EL (cell line): ENCODE measurements around the gene STX2.

Experiments used
- DNase-seq: peaks from one replicate; pipeline ENCODE4 v3.0.0-alpha.2; 2016

STX2 gene

DNA sequence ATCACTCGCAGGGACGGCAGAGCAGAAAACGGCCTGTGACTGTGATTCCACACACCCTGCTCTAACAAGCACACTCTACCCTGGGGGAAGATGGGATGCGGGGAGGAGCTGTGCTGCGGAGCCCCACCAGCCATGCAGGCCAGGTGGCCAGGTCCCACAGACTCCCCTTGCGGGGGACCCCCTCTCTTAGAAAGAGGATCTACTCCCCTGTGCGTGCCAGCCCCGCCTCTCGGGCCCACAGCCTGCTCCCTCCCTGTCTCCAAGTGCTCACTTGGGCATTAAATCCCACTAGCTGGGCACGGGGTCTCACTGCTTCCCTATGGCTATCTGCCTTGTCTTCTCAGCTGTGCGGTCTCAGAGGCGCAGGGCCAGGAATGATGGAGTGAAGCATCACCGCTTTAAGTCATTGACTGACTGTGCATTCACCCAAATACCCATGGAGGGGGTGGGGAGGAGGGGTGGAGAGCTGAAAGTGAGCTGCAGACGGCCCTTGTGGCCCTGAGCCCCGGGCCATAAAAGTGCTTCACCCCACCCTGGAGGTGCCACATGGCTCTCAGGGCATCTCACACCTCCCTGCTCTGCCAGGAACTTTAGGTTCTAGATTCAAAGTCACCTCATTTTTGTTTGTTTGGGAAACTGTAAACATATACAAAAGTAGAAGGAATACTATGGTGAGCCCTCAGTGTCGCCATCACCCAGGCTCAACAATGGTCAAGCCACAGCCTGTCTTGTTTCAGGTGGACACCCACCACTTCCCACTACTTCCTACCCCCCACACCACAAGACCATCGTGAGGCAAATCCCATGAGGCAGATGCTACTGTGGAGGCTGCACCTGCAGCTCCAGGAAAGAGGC lies 9.4 kb downstream of the STX2 start:
- DNase-seq, result no peak

DNA sequence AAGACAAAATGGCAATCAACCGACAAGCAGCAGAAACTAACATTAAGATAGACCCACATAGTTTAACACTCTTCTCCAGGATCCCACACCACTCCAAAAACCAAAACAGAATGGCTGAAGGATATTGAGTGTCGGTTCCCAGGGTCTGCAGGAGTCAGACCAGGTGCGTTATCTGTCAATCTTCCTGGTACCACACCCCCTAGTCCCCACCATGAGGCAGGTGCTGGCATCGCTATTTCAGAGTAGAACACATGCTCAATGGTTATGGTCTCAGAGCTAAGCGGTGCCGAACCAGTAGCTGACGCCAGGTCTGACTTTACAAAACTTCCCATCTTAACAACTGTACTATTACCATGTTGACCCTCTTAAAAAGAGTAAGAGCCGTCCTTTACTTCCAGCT lies 10.2 kb downstream of the STX2 start:
- no peak for DNase-seq

- DNase-seq, result no peak
These were observed 11.6 kb downstream of the STX2 start for GRCh38 chr12:130827432-130827831.

DNA sequence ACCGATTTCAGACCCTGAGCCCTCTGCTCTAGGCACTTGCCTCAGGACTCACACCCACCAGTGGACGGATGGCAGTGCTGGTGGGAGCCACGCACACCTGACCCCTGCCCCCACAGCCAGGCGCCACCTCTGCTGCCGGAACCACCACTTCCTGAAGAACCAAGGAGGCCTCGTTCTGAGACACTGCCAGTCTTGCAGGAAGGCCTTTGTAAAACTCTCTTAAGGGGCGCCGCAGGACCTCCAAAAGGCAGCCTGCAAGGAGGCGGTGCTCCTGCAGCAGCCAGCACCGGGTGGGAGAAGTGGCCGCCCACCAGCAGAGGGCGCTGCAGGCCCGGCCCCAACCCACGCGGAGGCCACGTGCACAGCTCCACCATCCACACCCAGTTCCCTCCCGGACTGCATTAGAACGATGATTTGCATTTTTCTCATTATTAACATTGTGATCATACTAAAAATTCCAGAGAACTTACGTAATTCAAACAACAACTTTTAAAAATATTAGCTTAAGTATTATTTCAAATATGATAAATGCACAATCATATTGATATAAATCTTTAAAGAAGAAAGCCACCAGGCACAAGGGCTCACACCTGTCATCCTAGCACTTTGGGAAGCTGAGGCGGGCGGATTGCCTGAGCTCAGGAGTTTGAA lies 12.8 kb downstream of the STX2 start:
- DNase-seq, result peak; percentile 85

- no peak for DNase-seq
These were observed 13.3 kb downstream of the STX2 start for GRCh38 chr12:130825771-130826150.

GRCh38 chr12:130819681-130820080 lies 19.4 kb downstream of the STX2 start:
- no peak for DNase-seq

- DNase-seq, result no peak
These were observed 20.1 kb downstream of the STX2 start for GRCh38 chr12:130818635-130819576.

DNA sequence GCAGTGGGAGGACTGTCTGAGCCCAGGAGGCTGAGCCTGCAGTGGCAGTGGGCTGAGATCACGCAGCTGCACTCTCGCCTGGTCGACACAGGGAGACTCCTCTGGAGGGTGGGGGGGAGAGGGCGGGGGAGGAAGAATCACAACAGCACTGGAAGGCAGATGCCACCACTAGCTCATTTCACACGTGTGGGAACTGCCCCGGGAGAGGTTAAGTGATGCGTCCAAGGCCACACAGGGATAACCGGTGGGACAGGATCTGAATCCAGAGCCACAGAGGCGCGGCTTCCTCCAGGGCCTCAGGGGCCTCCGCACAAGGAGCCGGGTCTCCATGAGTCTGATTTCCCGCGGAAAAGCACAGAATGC lies 20.8 kb downstream of the STX2 start:
- DNase-seq, result no peak

DNA sequence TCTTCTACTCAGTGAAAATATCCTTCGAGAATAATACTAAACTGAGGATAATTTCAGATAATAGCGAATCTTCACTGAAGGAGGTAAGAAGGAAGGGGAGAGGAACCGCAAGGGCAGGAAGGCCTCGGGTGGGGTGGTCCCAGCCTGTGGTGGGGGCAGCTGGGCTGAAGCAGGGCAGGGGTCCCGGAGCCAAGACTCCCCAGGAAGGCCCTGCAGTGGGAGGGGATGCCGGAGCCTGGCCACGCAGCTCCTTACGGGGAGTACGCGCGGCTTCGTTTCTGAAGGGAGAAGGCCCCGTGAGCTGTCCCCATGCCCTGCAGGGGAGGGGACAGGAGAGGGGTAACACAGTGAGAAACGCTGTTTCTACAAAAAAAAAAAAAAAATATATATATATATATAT lies 21.2 kb downstream of the STX2 start:
- DNase-seq, result no peak

- no peak for DNase-seq
These were observed 23.0 kb downstream of the STX2 start for GRCh38 chr12:130816097-130816496.

DNA sequence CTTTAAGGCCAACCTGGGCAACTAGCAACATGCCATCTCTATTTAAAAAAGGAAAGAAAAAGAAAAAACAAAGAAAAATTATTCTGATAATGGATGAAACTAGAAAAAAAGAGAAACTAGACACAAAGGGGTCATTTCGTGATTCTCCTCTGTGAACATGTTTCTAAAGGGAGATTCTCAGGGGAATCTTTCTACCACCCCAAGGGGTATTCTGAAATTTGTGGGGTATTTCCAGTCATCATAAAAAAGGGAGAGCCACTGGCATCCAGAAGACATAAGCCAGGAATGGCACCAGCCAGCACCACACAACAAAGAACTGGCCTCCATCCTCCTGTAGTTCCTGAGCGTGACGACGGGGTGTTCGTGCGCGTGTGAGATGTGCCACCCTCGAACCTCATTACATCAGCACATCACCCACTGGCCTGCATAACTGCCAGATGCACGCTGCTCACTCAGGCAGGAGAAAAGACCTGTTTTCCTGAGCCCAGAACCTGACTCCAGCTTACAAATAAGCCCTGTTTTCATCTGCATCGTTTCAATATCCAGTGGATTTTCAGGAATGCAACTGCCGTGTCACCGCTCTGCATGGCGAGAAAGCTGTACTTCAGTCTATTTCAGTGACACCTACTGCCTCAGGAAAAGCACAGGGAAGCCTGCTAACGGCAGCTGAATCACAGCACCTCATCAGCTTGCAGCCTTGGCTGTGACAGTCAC lies 23.9 kb downstream of the STX2 start:
- DNase-seq, result no peak

- no peak for DNase-seq
These were observed 25.1 kb downstream of the STX2 start for GRCh38 chr12:130813949-130814348.

- no peak for DNase-seq
These were observed 25.6 kb downstream of the STX2 start for GRCh38 chr12:130813436-130813835.

GRCh38 chr12:130809791-130810190 lies 29.3 kb downstream of the STX2 start:
- DNase-seq, result no peak

DNA sequence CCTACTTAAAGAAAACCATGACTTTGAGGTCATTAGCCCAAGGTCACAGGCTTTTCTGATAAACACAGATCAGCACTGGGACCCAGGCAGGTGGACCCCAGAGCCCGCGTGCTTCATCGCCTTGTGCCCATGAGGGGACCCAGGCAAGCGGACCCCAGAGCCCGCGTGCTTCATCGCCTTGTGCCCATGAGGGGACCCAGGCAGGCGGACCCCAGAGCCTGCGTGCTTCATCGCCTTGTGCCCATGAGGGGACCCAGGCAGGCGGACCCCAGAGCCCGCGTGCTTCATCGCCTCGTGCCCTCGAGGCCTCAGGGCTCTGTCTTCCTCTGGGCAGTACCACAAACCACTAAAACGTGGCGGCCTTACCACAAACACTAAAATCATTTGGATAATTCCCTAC lies 31.7 kb downstream of the STX2 start:
- DNase-seq, result no peak

GRCh38 chr12:130806574-130806973 lies 32.5 kb downstream of the STX2 start:
- DNase-seq, result no peak

- no peak for DNase-seq
These were observed 33.4 kb downstream of the STX2 start for GRCh38 chr12:130805635-130806034.

DNA sequence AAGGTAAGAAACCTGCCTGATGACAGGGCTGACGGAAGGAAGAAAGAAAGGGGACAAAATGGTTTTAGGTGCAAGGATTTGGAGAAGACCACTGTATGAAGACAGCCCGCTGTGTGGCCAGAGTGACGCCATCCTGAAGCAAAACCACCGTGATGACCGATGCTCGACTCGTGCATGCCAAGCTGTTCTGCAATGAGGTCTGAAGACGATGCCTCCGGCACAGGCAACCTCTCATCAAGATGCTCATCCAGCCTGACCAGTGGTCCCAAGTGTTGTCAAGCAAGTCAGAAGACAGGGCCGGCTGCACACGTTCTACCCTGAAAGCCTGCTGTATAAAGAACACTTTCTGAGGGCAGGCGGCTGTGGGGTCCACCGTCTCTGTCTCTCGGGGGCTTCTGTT lies 34.8 kb downstream of the STX2 start:
- DNase-seq, result peak; percentile 27

DNA sequence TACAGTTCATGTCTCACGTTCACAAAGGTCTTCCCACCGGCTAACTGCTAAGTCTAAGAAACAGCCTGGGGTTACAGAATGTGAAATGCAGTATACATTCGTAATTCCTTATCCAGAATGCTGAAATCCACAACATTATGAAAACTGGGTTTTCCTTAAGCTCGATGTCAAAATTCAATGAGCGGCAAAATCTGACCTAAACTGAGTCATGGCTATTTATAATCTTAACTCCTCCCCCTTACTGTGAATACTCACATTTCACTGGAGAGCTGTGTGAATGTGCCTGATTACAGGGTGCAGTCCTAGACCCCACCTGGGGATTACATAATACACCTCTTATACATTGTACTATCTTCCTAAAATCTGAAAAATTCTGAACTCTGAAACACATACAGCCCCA lies 35.3 kb downstream of the STX2 start:
- DNase-seq, result peak; percentile 16

DNA sequence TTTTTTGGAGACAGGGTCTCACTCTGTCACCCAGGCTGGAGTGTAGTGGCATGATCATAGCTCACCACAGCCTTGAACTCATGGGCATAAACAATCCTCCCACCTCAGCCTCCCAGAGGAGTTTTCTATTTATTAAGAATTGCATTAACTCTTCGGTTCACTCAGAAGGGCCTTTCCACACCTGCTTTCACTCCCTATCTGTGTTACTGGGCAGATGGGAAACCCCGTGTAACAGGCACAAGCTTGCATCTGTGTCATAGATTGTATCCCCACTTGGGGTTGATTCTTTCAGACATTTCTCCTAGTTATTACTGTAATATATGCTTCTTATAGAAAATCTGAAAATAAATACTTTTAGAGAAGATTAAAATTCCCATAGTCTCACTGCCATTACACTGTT lies 38.7 kb downstream of the STX2 start:
- DNase-seq, result no peak

- no peak for DNase-seq
These were observed 40.0 kb downstream of the STX2 start for GRCh38 chr12:130799051-130799450.

GRCh38 chr12:130796985-130797686 lies 41.9 kb downstream of the STX2 start:
- no peak for DNase-seq
